HFFc6 (cell line): Measurements from ENCODE around the gene GSTT2. TPM values are rescaled to one million over a fixed set of nuclear protein-coding genes. Genes with fewer than 3 reads are reported as not detected.
"Not testable (repeated sequence)": the region's sequence is repeated elsewhere in the genome, so short reads cannot be mapped to it uniquely, and the experiment has no call there.

Experiments used
- DNase-seq: peaks from one replicate; pipeline ENCODE4 v3.0.0-alpha.2; 2018
- H3K27ac Mint-ChIP-seq: 2 replicates; pipeline ENCODE4 v1.8.0; 2020; ENCODE audit warnings: mild to moderate bottlenecking, mixed read lengths
- H3K27me3 Mint-ChIP-seq: 2 replicates; pipeline ENCODE4 v1.8.0; 2021; ENCODE audit warnings: mild to moderate bottlenecking, moderate library complexity, mixed read lengths; ENCODE audit not compliant: insufficient read depth
- H3K36me3 Mint-ChIP-seq: 2 replicates; pipeline ENCODE4 v1.8.0; 2021; ENCODE audit warnings: low read depth, mixed read lengths
- H3K4me1 Mint-ChIP-seq: 2 replicates; pipeline ENCODE4 v1.8.0; 2020; ENCODE audit warnings: low read depth, mixed read lengths
- H3K4me3 Mint-ChIP-seq: 2 replicates; pipeline ENCODE4 v1.8.0; 2020; ENCODE audit warnings: mild to moderate bottlenecking, moderate library complexity, mixed read lengths
- H3K9me3 Mint-ChIP-seq: 2 replicates; pipeline ENCODE4 v1.8.0; 2020; ENCODE audit warnings: mild to moderate bottlenecking, mixed read lengths
- CTCF ChIP-seq: fragments of 200-600 bp; sonication (generic); IDR thresholded peaks from 2 replicates; pipeline ENCODE4 v1.5.0; 2021; ENCODE audit warnings: antibody characterized with exemption, mild to moderate bottlenecking
- total RNA-seq, 6 experiments: library from RNA; stranded (reverse); fragmentation: NEBNext Ultra II Directional; extraction: Animal tissue kit (Norgen Biotek cat#: 25700); gene quantifications; 2 replicates in 1 of 6; 3 replicates in 5 of 6; pipeline ENCODE4 v1.2.3, GENCODE V29; 2021

Gene GSTT2
- total RNA-seq, 6 experiments from 2014 or later = 0.38 to 0.64 (median 0.43) TPM; not detected in 1

GRCh38 chr22:23955886-23956285 lies 24.0 kb upstream of the GSTT2 start:
- not testable (repeated sequence) for H3K4me1 Mint-ChIP-seq, DNase-seq, H3K36me3 Mint-ChIP-seq, H3K4me3 Mint-ChIP-seq, H3K27ac Mint-ChIP-seq, H3K9me3 Mint-ChIP-seq, H3K27me3 Mint-ChIP-seq

- H3K4me1 Mint-ChIP-seq, H3K9me3 Mint-ChIP-seq, H3K4me3 Mint-ChIP-seq, H3K27me3 Mint-ChIP-seq, H3K36me3 Mint-ChIP-seq, H3K27ac Mint-ChIP-seq: not testable (repeated sequence)
- peak; percentile 84 for TF ChIP-seq CTCF
- peak; percentile 50 for DNase-seq
Measured at GRCh38 chr22:23956301-23956900, 23.5 kb upstream of the GSTT2 start.

- DNase-seq, H3K9me3 Mint-ChIP-seq, H3K27ac Mint-ChIP-seq, H3K27me3 Mint-ChIP-seq, H3K4me1 Mint-ChIP-seq, H3K36me3 Mint-ChIP-seq: not testable (repeated sequence)
- peak within 1 kb of the TSS; percentile 70 for H3K4me3 Mint-ChIP-seq
Measured at GRCh38 chr22:23961084-23961771, 18.7 kb upstream of the GSTT2 start, which contains the start of gene GSTT2B. Gene GSTT2B, minus strand, starts transcription at chr22:23961195. Its CDS starts 64 bp downstream, at chr22:23961131.

GRCh38 chr22:23966094-23966493 lies 13.8 kb upstream of the GSTT2 start:
- H3K36me3 Mint-ChIP-seq = peaks cover 12% of the 10 kb centered on the region
- not testable (repeated sequence) for H3K4me3 Mint-ChIP-seq, H3K9me3 Mint-ChIP-seq, H3K27ac Mint-ChIP-seq, H3K27me3 Mint-ChIP-seq, DNase-seq
- peaks cover 10% of the 10 kb centered on the region for H3K4me1 Mint-ChIP-seq

- H3K4me3 Mint-ChIP-seq, H3K27ac Mint-ChIP-seq, H3K27me3 Mint-ChIP-seq, H3K9me3 Mint-ChIP-seq, DNase-seq: not testable (repeated sequence)
- peaks cover 10% of the 10 kb centered on the region for H3K4me1 Mint-ChIP-seq
- H3K36me3 Mint-ChIP-seq = peaks cover 12% of the 10 kb centered on the region
Measured at GRCh38 chr22:23966568-23966967, 13.4 kb upstream of the GSTT2 start, which contains the start of gene DDTL. Gene DDTL, plus strand, starts transcription at chr22:23966888. Its CDS starts 27 bp downstream, at chr22:23966915.

GRCh38 chr22:23969071-23969470 lies 10.9 kb upstream of the GSTT2 start:
- H3K4me1 Mint-ChIP-seq = peaks cover 10% of the 10 kb centered on the region
- H3K4me3 Mint-ChIP-seq = peak overlapping the region; percentile 53; the same call in 1 of the 2 replicates
- no peak for DNase-seq
- H3K9me3 Mint-ChIP-seq = no peaks in the 10 kb centered on the region
- no peak overlapping the region for H3K27ac Mint-ChIP-seq
- peaks cover 4% of the 10 kb centered on the region; the same call in 1 of the 2 replicates for H3K27me3 Mint-ChIP-seq
- no peak for TF ChIP-seq CTCF
- peaks cover 12% of the 10 kb centered on the region for H3K36me3 Mint-ChIP-seq

- Mint-ChIP-seq H3K4me3 (no peak overlapping the region), H3K27me3 (peaks cover 4% of the 10 kb centered on the region; the same call in 1 of the 2 replicates), H3K27ac (no peak overlapping the region), H3K36me3 (peaks cover 12% of the 10 kb centered on the region), H3K4me1 (peaks cover 10% of the 10 kb centered on the region), H3K9me3 (no peaks in the 10 kb centered on the region)
- TF ChIP-seq CTCF = no peak
- DNase-seq = no peak
Measured at GRCh38 chr22:23970201-23970641, 9.7 kb upstream of the GSTT2 start.
